Adipocyte (in vitro differentiated cells): ENCODE measurements around the gene CXXC4.

Source experiments
- DNase-seq: peaks from one replicate; pipeline ENCODE4 v3.0.0-alpha.2; 2015; ENCODE audit warnings: low read depth
- H3K27me3 ChIP-seq: replicated peaks from 2 replicates; pipeline ENCODE4 v1.7.0; 2013; ENCODE audit warnings: mild to moderate bottlenecking, low read length, moderate library complexity; ENCODE audit not compliant: control insufficient read depth, insufficient read depth
- H3K36me3 ChIP-seq: 2 replicates; pipeline ENCODE4 v1.7.0; 2013; ENCODE audit warnings: low read length, mild to moderate bottlenecking, moderate library complexity; ENCODE audit not compliant: control insufficient read depth, insufficient read depth, severe bottlenecking
- H3K4me1 ChIP-seq: 2 replicates; pipeline ENCODE4 v1.7.0; 2013; ENCODE audit warnings: mild to moderate bottlenecking, low read length, moderate library complexity; ENCODE audit not compliant: control insufficient read depth, insufficient read depth
- H3K4me3 ChIP-seq: 2 replicates; pipeline ENCODE4 v1.7.0; 2013; ENCODE audit warnings: mild to moderate bottlenecking, low read length, moderate library complexity
- H3K9ac ChIP-seq: 2 replicates; pipeline ENCODE4 v1.7.0; 2013; ENCODE audit warnings: mild to moderate bottlenecking, low read length, moderate library complexity
- H3K9me3 ChIP-seq: 2 replicates; pipeline ENCODE4 v1.7.0; 2013; ENCODE audit warnings: mild to moderate bottlenecking, low read length, moderate library complexity; ENCODE audit not compliant: control insufficient read depth

The CXXC4 gene

GRCh38 chr4:104488151-104488550 is 6.5 kb downstream of the CXXC4 start:
- Histone ChIP-seq H3K4me1 (no peaks in the 10 kb centered on the region), H3K4me3 (no peak overlapping the region), H3K9ac (no peak overlapping the region), H3K9me3 (no peaks in the 10 kb centered on the region), H3K36me3 (no peaks in the 10 kb centered on the region), H3K27me3 (peaks cover 16% of the 10 kb centered on the region)
- DNase-seq, result no peak

- Histone ChIP-seq H3K4me3 (no peak overlapping the region), H3K36me3 (no peaks in the 10 kb centered on the region), H3K9ac (no peak overlapping the region), H3K27me3 (peaks cover 9% of the 10 kb centered on the region), H3K4me1 (no peaks in the 10 kb centered on the region), H3K9me3 (no peaks in the 10 kb centered on the region)
- no peak for DNase-seq
Measured at GRCh38 chr4:104486716-104487504, 7.8 kb downstream of the CXXC4 start.

GRCh38 chr4:104475652-104476051 is 19.0 kb downstream of the CXXC4 start:
- Histone ChIP-seq H3K4me1 (no peaks in the 10 kb centered on the region), H3K9me3 (no peaks in the 10 kb centered on the region), H3K27me3 (no peaks in the 10 kb centered on the region), H3K9ac (no peak overlapping the region), H3K4me3 (no peak overlapping the region), H3K36me3 (no peaks in the 10 kb centered on the region)
- DNase-seq, result no peak

GRCh38 chr4:104472766-104473165 is 21.9 kb downstream of the CXXC4 start:
- no peaks in the 10 kb centered on the region for H3K27me3 ChIP-seq
- no peaks in the 10 kb centered on the region for H3K9me3 ChIP-seq
- H3K9ac ChIP-seq, result no peak overlapping the region
- H3K4me1 ChIP-seq, result no peaks in the 10 kb centered on the region
- H3K36me3 ChIP-seq, result no peaks in the 10 kb centered on the region
- DNase-seq, result no peak
- H3K4me3 ChIP-seq, result no peak overlapping the region

- H3K9me3 ChIP-seq, result no peaks in the 10 kb centered on the region
- H3K4me3 ChIP-seq, result no peak overlapping the region
- no peaks in the 10 kb centered on the region for H3K27me3 ChIP-seq
- no peaks in the 10 kb centered on the region for H3K4me1 ChIP-seq
- no peak for DNase-seq
- H3K36me3 ChIP-seq, result no peaks in the 10 kb centered on the region
- H3K9ac ChIP-seq, result no peak overlapping the region
Measured at GRCh38 chr4:104470770-104471169, 23.9 kb downstream of the CXXC4 start.

- Histone ChIP-seq H3K9ac (no peak overlapping the region), H3K4me3 (no peak overlapping the region), H3K27me3 (no peaks in the 10 kb centered on the region), H3K4me1 (no peaks in the 10 kb centered on the region), H3K9me3 (no peaks in the 10 kb centered on the region), H3K36me3 (no peaks in the 10 kb centered on the region)
- DNase-seq, result no peak
Measured at GRCh38 chr4:104469794-104470193, 24.9 kb downstream of the CXXC4 start.

- no peaks in the 10 kb centered on the region for H3K36me3 ChIP-seq
- H3K9ac ChIP-seq, result no peak overlapping the region
- no peak for DNase-seq
- H3K27me3 ChIP-seq, result no peaks in the 10 kb centered on the region
- H3K9me3 ChIP-seq, result no peaks in the 10 kb centered on the region
- H3K4me3 ChIP-seq, result no peak overlapping the region
- H3K4me1 ChIP-seq, result no peaks in the 10 kb centered on the region
Measured at GRCh38 chr4:104465619-104466018, 29.1 kb downstream of the CXXC4 start.

- H3K9me3 ChIP-seq, result no peaks in the 10 kb centered on the region
- H3K27me3 ChIP-seq, result no peaks in the 10 kb centered on the region
- no peak for DNase-seq
- no peaks in the 10 kb centered on the region for H3K36me3 ChIP-seq
- no peak overlapping the region for H3K4me3 ChIP-seq
- no peaks in the 10 kb centered on the region for H3K4me1 ChIP-seq
- H3K9ac ChIP-seq, result no peak overlapping the region
Measured at GRCh38 chr4:104465201-104465600, 29.5 kb downstream of the CXXC4 start.

GRCh38 chr4:104462641-104463040 is 32.1 kb downstream of the CXXC4 start:
- DNase-seq, result no peak
- H3K4me1 ChIP-seq, result no peaks in the 10 kb centered on the region
- H3K9me3 ChIP-seq, result no peaks in the 10 kb centered on the region
- H3K36me3 ChIP-seq, result no peaks in the 10 kb centered on the region
- no peaks in the 10 kb centered on the region for H3K27me3 ChIP-seq
- H3K9ac ChIP-seq, result no peak overlapping the region
- H3K4me3 ChIP-seq, result no peak overlapping the region

GRCh38 chr4:104457308-104457981 is 37.2 kb downstream of the CXXC4 start:
- H3K9ac ChIP-seq, result no peak overlapping the region
- H3K4me3 ChIP-seq, result no peak overlapping the region
- H3K4me1 ChIP-seq, result no peaks in the 10 kb centered on the region
- no peaks in the 10 kb centered on the region for H3K9me3 ChIP-seq
- H3K27me3 ChIP-seq, result no peaks in the 10 kb centered on the region
- no peaks in the 10 kb centered on the region for H3K36me3 ChIP-seq
- no peak for DNase-seq

- DNase-seq, result peak; percentile 1
- Histone ChIP-seq H3K4me3 (no peak overlapping the region), H3K9ac (no peak overlapping the region), H3K4me1 (no peaks in the 10 kb centered on the region), H3K27me3 (no peaks in the 10 kb centered on the region), H3K36me3 (no peaks in the 10 kb centered on the region), H3K9me3 (no peaks in the 10 kb centered on the region)
Measured at GRCh38 chr4:104451573-104451972, 43.1 kb downstream of the CXXC4 start.
